Measurements from ENCODE around the gene HTR6. TPM values are rescaled to one million over a fixed set of nuclear protein-coding genes. Genes with fewer than 3 reads are reported as not detected.
A peak's percentile ranks its signal among the peaks of the same experiment; 100 is the strongest.

HTR6 gene
- total RNA-seq, 1 donor from 2014 or later, result not detected

GRCh38 chr1:19619697-19620384 lies 44.8 kb upstream of the HTR6 start:
- no peak for TF ChIP-seq CTCF (IDR thresholded peaks at IDR 0.05)
- Histone ChIP-seq H3K36me3 (peaks cover 11 to 13% of the 10 kb centered on the region in 2 donors), H3K27ac (no peak overlapping the region), H3K4me3 (no peak overlapping the region), H3K9me3 (no peaks in the 10 kb centered on the region), H3K27me3 (no peaks in the 10 kb centered on the region), H3K4me1 (peaks cover 0 to 26% of the 10 kb centered on the region in 2 donors)
- DNase-seq (ENCODE audit: low spot score in 2 of 2), result no peak
- intact Hi-C loops (cut with DNase I), result no loop called here

- no peak overlapping the region for H3K4me3 ChIP-seq
- H3K27me3 ChIP-seq, result no peaks in the 10 kb centered on the region
- no peak for DNase-seq (ENCODE audit: low spot score in 2 of 2)
- no peak overlapping the region for H3K27ac ChIP-seq
- no peak for TF ChIP-seq CTCF (IDR thresholded peaks at IDR 0.05)
- no peaks in the 10 kb centered on the region for H3K9me3 ChIP-seq
- H3K4me1 ChIP-seq, result peaks cover 0 to 26% of the 10 kb centered on the region in 2 donors
- H3K36me3 ChIP-seq, result peaks cover 15 to 19% of the 10 kb centered on the region in 2 donors
- intact Hi-C loops (cut with DNase I), result no loop called here
Measured at GRCh38 chr1:19620786-19621185, 43.9 kb upstream of the HTR6 start.

- DNase-seq (ENCODE audit: low spot score in 2 of 2), result no peak
- TF ChIP-seq CTCF (IDR thresholded peaks at IDR 0.05), result no peak
- Histone ChIP-seq H3K27me3 (no peaks in the 10 kb centered on the region), H3K27ac (peak overlapping the region in 1 of 2 donors; percentile 37), H3K4me3 (no peak overlapping the region), H3K9me3 (no peaks in the 10 kb centered on the region), H3K36me3 (peaks cover 18 to 25% of the 10 kb centered on the region in 2 donors), H3K4me1 (peaks cover 0 to 26% of the 10 kb centered on the region in 2 donors)
- intact Hi-C loops (cut with DNase I), result no loop called here
Measured at GRCh38 chr1:19621274-19621950, 43.3 kb upstream of the HTR6 start.

GRCh38 chr1:19622204-19622603 lies 42.5 kb upstream of the HTR6 start:
- intact Hi-C loops (cut with DNase I), result no loop called here
- no peak for TF ChIP-seq CTCF (IDR thresholded peaks at IDR 0.05)
- Histone ChIP-seq H3K36me3 (peaks cover 25 to 33% of the 10 kb centered on the region in 2 donors), H3K9me3 (no peaks in the 10 kb centered on the region), H3K4me1 (peaks cover 0 to 26% of the 10 kb centered on the region in 2 donors), H3K4me3 (no peak overlapping the region), H3K27ac (no peak overlapping the region), H3K27me3 (no peaks in the 10 kb centered on the region)
- no peak for DNase-seq (ENCODE audit: low spot score in 2 of 2)

- Histone ChIP-seq H3K36me3 (peaks cover 31 to 41% of the 10 kb centered on the region in 2 donors), H3K27me3 (no peaks in the 10 kb centered on the region), H3K9me3 (no peaks in the 10 kb centered on the region), H3K4me1 (peaks cover under 1 to 26% of the 10 kb centered on the region in 2 donors), H3K27ac (no peak overlapping the region), H3K4me3 (no peak overlapping the region)
- intact Hi-C loops (cut with DNase I), result no loop called here
- no peak for TF ChIP-seq CTCF (IDR thresholded peaks at IDR 0.05)
- DNase-seq (ENCODE audit: low spot score in 2 of 2), result no peak
Measured at GRCh38 chr1:19623523-19623922, 41.2 kb upstream of the HTR6 start.

All from ascending aorta (tissue), 2 donors.